Smooth muscle cell (in vitro differentiated cells): ENCODE results near the gene MEGF11. TPM values are rescaled to one million over a fixed set of nuclear protein-coding genes. Genes with fewer than 3 reads are reported as not detected.

Experiments used
- DNase-seq: peaks from one replicate; lab custom pipeline; 2025; ENCODE audit not compliant: unreplicated experiment; lab: John Stamatoyannopoulos, UW
- H2AFZ ChIP-seq: fragments of 200-600 bp; sonication (generic); 2 replicates; pipeline ENCODE4 v1.6.0; 2016; ENCODE audit warnings: antibody characterized with exemption, low read depth, mild to moderate bottlenecking
- H3F3A ChIP-seq: fragments of 200-600 bp; sonication (generic); 2 replicates; pipeline ENCODE4 v1.6.0; 2017; ENCODE audit warnings: antibody characterized with exemption, low read depth
- H3K27ac ChIP-seq: fragments of 200-600 bp; sonication (generic); 2 replicates; pipeline ENCODE4 v1.5.1; 2016; ENCODE audit warnings: low read depth, mild to moderate bottlenecking
- H3K27me3 ChIP-seq: fragments of 200-600 bp; sonication (generic); 2 replicates; pipeline ENCODE4 v1.6.1; 2016; ENCODE audit warnings: low read depth, mild to moderate bottlenecking
- H3K36me3 ChIP-seq: fragments of 200-600 bp; sonication (generic); 2 replicates; pipeline ENCODE4 v1.5.1; 2016; ENCODE audit warnings: low read depth
- H3K4me1 ChIP-seq: fragments of 200-600 bp; sonication (generic); 2 replicates; pipeline ENCODE4 v1.5.1; 2016; ENCODE audit warnings: low read depth
- H3K4me2 ChIP-seq: fragments of 200-600 bp; sonication (generic); 2 replicates; pipeline ENCODE4 v1.6.0; 2016; ENCODE audit warnings: mild to moderate bottlenecking
- H3K4me3 ChIP-seq: fragments of 200-600 bp; sonication (generic); 2 replicates; pipeline ENCODE4 v1.5.1; 2016; ENCODE audit warnings: mild to moderate bottlenecking
- H3K79me2 ChIP-seq: fragments of 200-600 bp; sonication (generic); 2 replicates; pipeline ENCODE4 v1.6.0; 2016; ENCODE audit warnings: low read depth, mild to moderate bottlenecking
- H3K9ac ChIP-seq: fragments of 200-600 bp; sonication (generic); 2 replicates; pipeline ENCODE4 v1.6.0; 2016; ENCODE audit warnings: low read depth
- H3K9me3 ChIP-seq: fragments of 200-600 bp; sonication (generic); replicated peaks from 2 replicates; pipeline ENCODE4 v1.5.1; 2016; ENCODE audit warnings: low read depth
- H4K20me1 ChIP-seq: fragments of 200-600 bp; sonication (generic); 2 replicates; pipeline ENCODE4 v1.6.0; 2016; ENCODE audit warnings: low read depth
- WGBS: methylation state at CpG from one replicate; pipeline ENCODE4 v1.1.7; 2016; ENCODE audit warnings: low lambda C conversion rate; 5-methylcytosine and 5-hydroxymethylcytosine counted together
- polyA plus RNA-seq: library from polyadenylated mRNA; unstranded; fragments of >200 nt; fragmentation: Nextera tagmentation; extraction: Ambion mirVana; gene quantifications from 2 replicates; pipeline ENCODE4 v1.2.1, GENCODE V29; 2016
- total RNA-seq: library from RNA; depleted of rRNA; stranded (reverse); fragments of >200 nt; gene quantifications from 2 replicates; pipeline ENCODE4 v1.2.3, GENCODE V29; 2014
- TF ChIP-seq, protein P1 (sequence below): fragments of 200-600 bp; sonication (generic); IDR thresholded peaks from 2 replicates; pipeline ENCODE4 v1.5.1; 2017; ENCODE audit warnings: borderline replicate concordance, mild to moderate bottlenecking, antibody characterized with exemption; ENCODE audit not compliant: insufficient read depth, poor library complexity, severe bottlenecking

The MEGF11 gene
- total and polyA plus RNA-seq, 2 experiments from 2014 or later: 0.08 TPM; not detected in 1

DNA sequence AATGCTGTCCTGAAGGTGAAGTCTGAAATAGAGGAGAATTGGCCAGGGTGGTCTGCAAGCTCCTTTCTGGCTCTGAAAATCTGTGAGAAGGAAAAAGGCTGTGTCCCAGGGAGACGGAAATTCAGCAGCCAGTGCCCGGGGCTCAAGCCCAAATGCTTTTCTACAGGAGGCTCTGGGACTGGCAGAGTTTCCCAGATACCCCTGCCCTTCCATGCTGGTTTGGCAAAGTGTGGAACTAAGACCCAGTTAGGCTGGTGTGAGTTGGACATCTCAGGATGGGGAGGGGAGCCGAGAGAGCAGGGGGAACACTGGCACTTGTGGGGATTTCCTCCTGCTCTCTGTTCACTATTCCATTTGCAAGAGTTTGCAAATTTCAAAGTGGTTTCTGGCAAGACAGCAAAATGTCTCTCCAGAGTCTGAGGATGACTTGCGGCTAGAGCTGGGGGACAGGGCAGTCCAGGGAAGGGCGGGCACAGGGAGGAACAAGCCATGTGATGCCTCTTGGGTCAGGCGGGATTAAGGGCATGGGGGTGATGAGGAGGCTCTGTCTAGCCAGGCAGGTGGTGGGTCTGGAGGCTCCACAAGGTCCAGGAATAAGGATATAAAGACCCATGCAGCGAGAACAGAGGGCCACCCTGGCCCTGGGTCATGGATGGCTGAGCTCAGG is 231.9 kb downstream of the MEGF11 start:
- WGBS: 85% methylated on average over 7 of the region's 7 CpGs
- DNase-seq: no peak
- Histone ChIP-seq H3K4me3 (no peak overlapping the region), H3K36me3 (no peaks in the 10 kb centered on the region), H4K20me1 (no peaks in the 10 kb centered on the region), H3K4me1 (peaks cover 11% of the 10 kb centered on the region), H3F3A (no peaks in the 10 kb centered on the region), H3K9ac (no peak overlapping the region), H2AFZ (no peak overlapping the region), H3K27ac (no peak overlapping the region), H3K27me3 (peaks cover 6% of the 10 kb centered on the region), H3K9me3 (no peaks in the 10 kb centered on the region), H3K4me2 (no peak overlapping the region), H3K79me2 (no peaks in the 10 kb centered on the region)
- TF ChIP-seq, protein P1, sequence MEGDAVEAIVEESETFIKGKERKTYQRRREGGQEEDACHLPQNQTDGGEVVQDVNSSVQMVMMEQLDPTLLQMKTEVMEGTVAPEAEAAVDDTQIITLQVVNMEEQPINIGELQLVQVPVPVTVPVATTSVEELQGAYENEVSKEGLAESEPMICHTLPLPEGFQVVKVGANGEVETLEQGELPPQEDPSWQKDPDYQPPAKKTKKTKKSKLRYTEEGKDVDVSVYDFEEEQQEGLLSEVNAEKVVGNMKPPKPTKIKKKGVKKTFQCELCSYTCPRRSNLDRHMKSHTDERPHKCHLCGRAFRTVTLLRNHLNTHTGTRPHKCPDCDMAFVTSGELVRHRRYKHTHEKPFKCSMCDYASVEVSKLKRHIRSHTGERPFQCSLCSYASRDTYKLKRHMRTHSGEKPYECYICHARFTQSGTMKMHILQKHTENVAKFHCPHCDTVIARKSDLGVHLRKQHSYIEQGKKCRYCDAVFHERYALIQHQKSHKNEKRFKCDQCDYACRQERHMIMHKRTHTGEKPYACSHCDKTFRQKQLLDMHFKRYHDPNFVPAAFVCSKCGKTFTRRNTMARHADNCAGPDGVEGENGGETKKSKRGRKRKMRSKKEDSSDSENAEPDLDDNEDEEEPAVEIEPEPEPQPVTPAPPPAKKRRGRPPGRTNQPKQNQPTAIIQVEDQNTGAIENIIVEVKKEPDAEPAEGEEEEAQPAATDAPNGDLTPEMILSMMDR: no peak

GRCh38 chr15:66019826-66020398 is 233.6 kb downstream of the MEGF11 start:
- Histone ChIP-seq H3F3A (no peaks in the 10 kb centered on the region), H3K27me3 (no peaks in the 10 kb centered on the region)
- WGBS: 93% methylated on average over 10 of the region's 10 CpGs

GRCh38 chr15:66019368-66019767 is 234.2 kb downstream of the MEGF11 start:
- 55% methylated on average over 11 of the region's 11 CpGs for WGBS
- no peaks in the 10 kb centered on the region for H4K20me1 ChIP-seq

More at GRCh38 chr15:66019826-66020398, 233.6 kb downstream of the MEGF11 start:
- no peaks in the 10 kb centered on the region for H3K79me2 ChIP-seq
- no peak overlapping the region for H3K9ac ChIP-seq
- H3K4me2 ChIP-seq: no peak overlapping the region
- TF ChIP-seq, protein P1: no peak
- H3K9me3 ChIP-seq: no peaks in the 10 kb centered on the region
- no peaks in the 10 kb centered on the region for H3K36me3 ChIP-seq
- H2AFZ ChIP-seq: no peak overlapping the region
- no peaks in the 10 kb centered on the region for H4K20me1 ChIP-seq
- H3K4me1 ChIP-seq: peaks cover 11% of the 10 kb centered on the region
- no peak overlapping the region for H3K4me3 ChIP-seq
- no peak for DNase-seq
- no peak overlapping the region for H3K27ac ChIP-seq

More at GRCh38 chr15:66019368-66019767, 234.2 kb downstream of the MEGF11 start:
- Histone ChIP-seq H3K27ac (no peak overlapping the region), H3K4me3 (no peak overlapping the region), H3K36me3 (no peaks in the 10 kb centered on the region), H3F3A (no peaks in the 10 kb centered on the region), H2AFZ (no peak overlapping the region), H3K4me1 (peaks cover 11% of the 10 kb centered on the region), H3K79me2 (no peaks in the 10 kb centered on the region), H3K9me3 (no peaks in the 10 kb centered on the region), H3K9ac (no peak overlapping the region), H3K4me2 (no peak overlapping the region), H3K27me3 (no peaks in the 10 kb centered on the region)
- TF ChIP-seq, protein P1: no peak
- no peak for DNase-seq
